GM12865 (cell line): ENCODE results near the gene CCDC154.

Experiments
- DNase-seq: peaks from one replicate; pipeline ENCODE4 v3.0.0; 2010; ENCODE audit warnings: low read depth
- H3K4me3 ChIP-seq: 2 replicates; pipeline ENCODE4 v1.5.1; 2011; ENCODE audit warnings: mild to moderate bottlenecking, low read depth, low read length, control low read depth
- TF ChIP-seq, protein P1 (sequence below): IDR thresholded peaks from 2 replicates; pipeline ENCODE4 v1.5.1; 2011; ENCODE audit warnings: low read length, control low read depth, low read depth, inconsistent platforms; ENCODE audit not compliant: insufficient read depth; ENCODE audit errors: missing control alignments

Gene CCDC154

DNA sequence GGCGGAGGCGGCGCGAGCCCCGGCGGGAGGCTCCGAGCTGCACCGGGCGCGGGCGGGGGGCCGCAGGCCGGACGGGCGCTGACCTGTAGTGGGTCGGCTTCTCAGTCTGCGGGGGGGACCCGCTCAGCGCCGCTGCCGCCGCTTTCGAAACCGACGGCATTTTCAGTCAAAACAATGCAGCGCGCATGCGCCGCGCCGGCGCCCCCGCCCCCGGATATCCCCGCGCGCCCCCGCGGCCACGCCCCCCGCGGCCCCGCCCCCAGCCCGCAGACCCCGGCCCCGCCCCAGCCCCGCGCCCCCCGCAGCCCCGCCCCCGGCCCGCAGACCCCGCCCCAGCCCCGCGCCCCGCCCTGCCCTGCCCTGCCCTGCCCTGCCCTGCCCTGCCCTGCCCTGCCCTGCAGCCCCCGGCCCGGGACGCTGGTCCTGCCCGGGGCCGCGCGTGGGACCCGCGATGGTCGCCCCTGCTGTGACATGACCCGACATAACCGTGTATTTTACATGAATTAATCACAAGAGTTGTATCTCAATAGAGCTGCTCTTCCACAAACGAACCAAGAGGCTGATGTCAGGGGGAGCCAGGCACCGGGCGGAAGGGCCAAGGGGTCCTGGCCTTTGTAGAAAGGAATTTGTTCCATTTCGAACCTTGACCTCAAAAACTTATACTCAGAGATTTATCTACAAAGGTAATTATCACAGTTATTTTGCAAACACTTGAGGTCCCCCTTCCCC lies 29.7 kb downstream of the CCDC154 start, which contains the start of gene UNKL:
Gene UNKL (minus strand): TSS at position 173 of the 729 bp plus-strand sequence. CDS start 13 bp downstream, at position 160.
- TF ChIP-seq, protein P1, sequence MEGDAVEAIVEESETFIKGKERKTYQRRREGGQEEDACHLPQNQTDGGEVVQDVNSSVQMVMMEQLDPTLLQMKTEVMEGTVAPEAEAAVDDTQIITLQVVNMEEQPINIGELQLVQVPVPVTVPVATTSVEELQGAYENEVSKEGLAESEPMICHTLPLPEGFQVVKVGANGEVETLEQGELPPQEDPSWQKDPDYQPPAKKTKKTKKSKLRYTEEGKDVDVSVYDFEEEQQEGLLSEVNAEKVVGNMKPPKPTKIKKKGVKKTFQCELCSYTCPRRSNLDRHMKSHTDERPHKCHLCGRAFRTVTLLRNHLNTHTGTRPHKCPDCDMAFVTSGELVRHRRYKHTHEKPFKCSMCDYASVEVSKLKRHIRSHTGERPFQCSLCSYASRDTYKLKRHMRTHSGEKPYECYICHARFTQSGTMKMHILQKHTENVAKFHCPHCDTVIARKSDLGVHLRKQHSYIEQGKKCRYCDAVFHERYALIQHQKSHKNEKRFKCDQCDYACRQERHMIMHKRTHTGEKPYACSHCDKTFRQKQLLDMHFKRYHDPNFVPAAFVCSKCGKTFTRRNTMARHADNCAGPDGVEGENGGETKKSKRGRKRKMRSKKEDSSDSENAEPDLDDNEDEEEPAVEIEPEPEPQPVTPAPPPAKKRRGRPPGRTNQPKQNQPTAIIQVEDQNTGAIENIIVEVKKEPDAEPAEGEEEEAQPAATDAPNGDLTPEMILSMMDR, result no peak
- peak within 1 kb of the TSS; percentile 98 for H3K4me3 ChIP-seq
- peak; percentile 88 for DNase-seq

DNA sequence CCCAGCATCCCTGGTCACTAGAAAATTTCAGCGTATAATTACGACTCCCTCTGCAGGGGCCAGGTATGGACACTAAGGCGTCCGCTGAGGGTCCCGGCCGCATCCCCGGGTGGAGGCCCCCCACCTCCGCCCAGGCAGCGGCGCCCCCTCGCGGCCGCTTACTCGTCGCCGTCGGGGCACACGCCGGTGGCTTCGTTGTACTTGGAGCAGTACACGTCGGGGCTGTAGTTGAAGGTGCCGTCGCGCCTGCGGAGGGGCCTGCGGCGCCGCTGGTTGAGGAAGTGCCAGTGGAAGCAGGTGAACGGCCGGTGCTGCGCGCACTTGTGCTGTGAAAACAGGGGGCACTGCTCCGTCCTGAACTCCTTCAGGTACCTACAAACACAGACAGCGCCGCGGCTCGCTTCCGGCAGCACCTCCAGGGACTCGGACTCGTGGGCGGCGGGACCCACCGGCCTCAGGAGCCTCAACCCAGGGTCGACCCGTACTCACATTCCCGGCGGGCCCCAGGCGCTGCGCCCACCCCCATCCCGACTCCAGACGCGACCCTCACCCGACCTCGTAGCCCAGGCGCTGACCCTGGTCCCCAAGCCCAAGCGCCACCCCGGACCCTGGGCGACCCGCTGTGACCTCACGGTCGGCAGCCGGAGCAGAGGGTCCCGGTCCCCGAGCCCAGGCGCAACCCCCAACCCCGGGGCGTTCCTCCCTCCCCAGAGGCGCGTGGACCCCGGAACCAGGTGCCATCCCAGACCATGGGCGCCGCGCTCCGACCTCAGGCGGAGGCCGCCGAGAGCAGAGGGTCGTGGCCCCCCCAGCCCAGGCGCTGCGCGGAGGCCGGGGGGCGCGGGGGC lies 30.4 kb downstream of the CCDC154 start:
- TF ChIP-seq, protein P1, result peak; percentile 68

DNA sequence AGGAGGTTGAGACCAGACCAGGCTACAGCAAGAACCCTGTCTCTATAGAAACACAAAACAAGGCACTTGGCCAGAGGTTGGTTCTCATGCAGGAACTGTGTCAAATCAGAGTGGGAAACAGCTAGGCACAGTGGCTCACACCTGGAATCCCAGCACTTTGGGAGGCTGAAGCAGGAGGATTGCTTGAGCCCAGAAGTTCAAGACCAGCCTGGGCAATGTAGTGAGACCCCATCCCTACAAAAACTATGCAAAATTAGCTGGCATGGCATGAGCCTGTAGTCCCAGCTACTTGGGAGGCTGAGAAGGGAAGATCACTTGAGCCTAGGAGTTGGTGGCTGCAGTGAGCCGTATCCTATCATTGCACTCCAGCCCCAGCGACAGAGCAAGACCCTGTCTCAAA lies 31.5 kb downstream of the CCDC154 start:
- TF ChIP-seq, protein P1, result no peak
- DNase-seq, result no peak

More for the DNA sequence above, 30.4 kb downstream of the CCDC154 start:
- H3K4me3 ChIP-seq, result peak overlapping the region; percentile 98
- peak; percentile 86 for DNase-seq

DNA sequence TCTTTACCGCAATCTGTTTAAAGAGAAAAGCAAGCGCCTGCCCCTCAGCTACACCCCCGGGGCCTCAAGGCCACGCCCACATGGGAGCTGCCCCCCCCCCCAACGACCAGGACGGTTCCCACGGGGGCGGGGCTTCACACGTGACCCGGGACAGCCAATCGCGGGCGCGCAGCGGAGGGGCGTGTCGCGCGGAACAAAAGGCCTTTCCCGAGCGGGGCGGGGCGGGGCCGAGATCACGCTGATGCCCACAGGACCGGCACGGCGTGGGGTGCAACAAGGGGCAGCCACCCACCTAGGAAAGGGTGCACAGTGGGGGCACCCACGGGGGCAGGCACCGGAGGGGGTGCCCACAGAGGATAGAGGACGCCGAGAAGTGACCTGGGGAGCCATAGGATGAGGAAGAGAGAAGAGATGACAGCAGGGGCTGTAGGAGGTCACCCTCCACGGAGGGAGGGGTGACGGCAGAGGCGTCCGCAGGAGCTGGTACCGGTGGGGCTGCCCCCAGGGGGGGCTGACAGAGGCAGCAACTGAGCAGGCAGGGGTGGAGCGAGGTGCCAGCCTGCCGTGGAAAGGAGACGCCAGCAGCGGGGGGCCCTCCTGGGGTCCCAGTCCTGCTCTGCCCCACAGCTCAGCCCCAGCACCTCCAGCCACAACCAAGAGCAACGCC lies 36.1 kb downstream of the CCDC154 start:
- TF ChIP-seq, protein P1, result no peak
- H3K4me3 ChIP-seq, result peak overlapping the region; percentile 64
- peak; percentile 92 for DNase-seq

More for the DNA sequence above, 31.5 kb downstream of the CCDC154 start:
- no peak overlapping the region for H3K4me3 ChIP-seq

DNA sequence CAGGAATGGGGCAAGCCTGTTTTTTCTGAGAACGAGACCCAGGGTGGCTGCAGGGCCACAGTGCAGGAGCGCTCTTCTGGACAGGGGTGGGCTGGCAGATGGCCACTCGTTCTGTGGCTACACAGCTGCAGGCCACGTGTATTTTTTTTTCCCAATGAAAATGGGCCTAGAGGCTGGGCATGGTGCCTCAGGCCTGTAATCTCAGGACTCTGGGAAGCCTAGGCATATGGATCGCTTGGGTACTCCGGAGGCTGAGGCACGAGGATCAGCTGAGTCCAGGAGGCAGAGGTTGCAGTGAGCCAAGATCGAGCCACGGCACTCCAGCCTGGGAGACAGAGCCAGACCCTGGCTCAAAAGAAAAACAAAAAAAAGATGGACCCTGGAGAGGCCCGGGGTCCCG lies 36.6 kb downstream of the CCDC154 start:
- peak overlapping the region; percentile 18 for H3K4me3 ChIP-seq
- DNase-seq, result no peak
- TF ChIP-seq, protein P1, result no peak

DNA sequence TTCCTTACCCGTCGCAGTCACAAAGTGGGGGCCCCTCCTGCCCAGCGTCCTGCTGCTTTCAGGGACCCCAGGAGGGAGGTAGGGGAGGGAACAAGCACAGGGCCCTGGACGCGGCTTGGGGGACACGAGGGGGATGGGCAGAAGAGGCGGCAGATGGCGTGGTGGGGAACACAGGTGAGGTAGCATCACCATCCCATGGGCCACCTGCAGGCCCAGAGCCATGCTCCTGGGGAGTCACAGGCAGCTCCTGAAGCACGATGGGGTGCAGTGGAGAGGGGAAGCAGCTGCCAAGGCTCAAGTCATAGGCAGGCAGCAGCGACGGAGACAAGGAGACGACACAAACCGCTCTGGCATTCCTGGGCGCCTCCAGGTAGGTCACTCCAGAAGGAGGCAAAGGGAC lies 40.6 kb downstream of the CCDC154 start:
- DNase-seq, result no peak
- TF ChIP-seq, protein P1, result no peak
- no peak overlapping the region for H3K4me3 ChIP-seq
